ENCODE data around the gene HPS6. TPM values are rescaled to one million over a fixed set of nuclear protein-coding genes. Genes with fewer than 3 reads are reported as not detected.
A peak's percentile ranks its signal among the peaks of the same experiment; 100 is the strongest.

Gene HPS6
- polyA plus RNA-seq, 10 donors: 6.4 to 10.8 (median 8.5) TPM

GRCh38 chr10:102067091-102067916 is 2.2 kb downstream of the HPS6 start:
- no peak for DNase-seq

GRCh38 chr10:102068216-102068615 is 3.1 kb downstream of the HPS6 start:
- DNase-seq: peak in 1 of 3 donors; percentile 15

- no peak for DNase-seq
These were observed 3.9 kb downstream of the HPS6 start for GRCh38 chr10:102069071-102069470.

- peak; percentile 59 to 78 (median 73) for DNase-seq
These were observed 7.8 kb downstream of the HPS6 start for GRCh38 chr10:102072673-102073527.

- no peak for DNase-seq
These were observed 18.4 kb downstream of the HPS6 start for GRCh38 chr10:102083541-102083940.

- no peak for DNase-seq
These were observed 20.2 kb downstream of the HPS6 start for GRCh38 chr10:102085336-102085735.

- DNase-seq: no peak
These were observed 21.0 kb downstream of the HPS6 start for GRCh38 chr10:102086196-102086595.

GRCh38 chr10:102090772-102091171 is 25.6 kb downstream of the HPS6 start:
- no peak for DNase-seq

- no peak for DNase-seq
These were observed 31.3 kb downstream of the HPS6 start for GRCh38 chr10:102096449-102096848.

- no peak for DNase-seq
These were observed 36.0 kb downstream of the HPS6 start for GRCh38 chr10:102101152-102101551.

- DNase-seq: no peak
These were observed 37.3 kb downstream of the HPS6 start for GRCh38 chr10:102102421-102102820.

GRCh38 chr10:102106998-102107397 is 41.8 kb downstream of the HPS6 start:
- DNase-seq: no peak

GRCh38 chr10:102109166-102110116 is 44.3 kb downstream of the HPS6 start:
- no peak for DNase-seq

GRCh38 chr10:102111276-102111675 is 46.1 kb downstream of the HPS6 start:
- DNase-seq: no peak

- DNase-seq: no peak
These were observed 47.2 kb downstream of the HPS6 start for GRCh38 chr10:102112210-102112817.

GRCh38 chr10:102113261-102113955 is 48.3 kb downstream of the HPS6 start:
- peak in 1 of 3 donors; percentile 25 for DNase-seq

GRCh38 chr10:102113956-102114857 is 49.1 kb downstream of the HPS6 start:
- DNase-seq: peak in 2 of 3 donors; percentile 30 to 65

GRCh38 chr10:102114861-102115618 is 49.9 kb downstream of the HPS6 start:
- peak; percentile 90 to 97 (median 93) for DNase-seq

- peak in 1 of 3 donors; percentile 28 for DNase-seq
These were observed 50.6 kb downstream of the HPS6 start for GRCh38 chr10:102115775-102116174.
